HepG2 (cell line): Measurements from ENCODE around the gene DCLK1. TPM values are rescaled to one million over a fixed set of nuclear protein-coding genes. Genes with fewer than 3 reads are reported as not detected.

Experiments used
- SNRNP70 ChIP-seq: fragments of 200-400 bp; formaldehyde crosslinking; IDR thresholded peaks from 2 replicates; pipeline ENCODE4 v1.6.1; 2017; ENCODE audit warnings: mild to moderate bottlenecking, low read depth, low read length, moderate library complexity
- ZKSCAN1 ChIP-seq: fragments of 150-350 bp; IDR thresholded peaks from 2 replicates; pipeline ENCODE4 v1.6.1; 2014; ENCODE audit warnings: low read length
- ZSCAN31 ChIP-seq: sonication (generic); formaldehyde crosslinking; IDR thresholded peaks from 2 replicates; pipeline ENCODE4 v1.5.0; 2020; ENCODE audit warnings: low read depth, mild to moderate bottlenecking, missing genetic modification reagents
- polyA plus RNA-seq, 8 experiments: library from polyadenylated mRNA; depleted of rRNA in 3 of 8; stranded (reverse) in 7 of 8; unstranded in 1 of 8; fragments of >200 nt; fragmentation: Illumina TruSeq in 4 of 8; extraction: Trizol in 4 of 8; gene quantifications; 2 replicates each; pipeline versions ENCODE4 v1.2.1 to v1.2.3, GENCODE V29; 2011 to 2016; ENCODE audit warnings: low read depth in 4 of 8, missing spikeins in 1 of 8, mixed read lengths in 1 of 8; ENCODE audit not compliant: insufficient read depth in 1 of 8
- total RNA-seq, 5 experiments: library from RNA; depleted of rRNA; stranded (reverse); fragments of >200 nt; fragmentation: Illumina TruSeq; extraction: Trizol; gene quantifications; 2 replicates each; pipeline ENCODE4 v1.2.3, GENCODE V29; 2016; ENCODE audit warnings: low read depth in 1 of 5
- TF ChIP-seq, protein P1 (sequence below): sonication (generic); formaldehyde crosslinking; IDR thresholded peaks from 2 replicates; pipeline ENCODE4 v1.4.0; 2020; ENCODE audit warnings: missing genetic modification reagents
- TF ChIP-seq, protein P2 (sequence below): sonication (generic); formaldehyde crosslinking; IDR thresholded peaks from 2 replicates; pipeline ENCODE4 v1.8.0; 2022; ENCODE audit warnings: mild to moderate bottlenecking, missing genetic modification reagents
- TF ChIP-seq, protein P3 (sequence below): sonication (generic); formaldehyde crosslinking; IDR thresholded peaks from 2 replicates; pipeline ENCODE4 v1.4.0; 2020; ENCODE audit warnings: mild to moderate bottlenecking, missing genetic modification reagents, borderline replicate concordance

The DCLK1 gene
- total and polyA plus RNA-seq, 2 of the 13 experiments (the other 11 are each of a cell fraction or from before 2014, with no cell fraction given), result not detected

- TF ChIP-seq, protein P1, sequence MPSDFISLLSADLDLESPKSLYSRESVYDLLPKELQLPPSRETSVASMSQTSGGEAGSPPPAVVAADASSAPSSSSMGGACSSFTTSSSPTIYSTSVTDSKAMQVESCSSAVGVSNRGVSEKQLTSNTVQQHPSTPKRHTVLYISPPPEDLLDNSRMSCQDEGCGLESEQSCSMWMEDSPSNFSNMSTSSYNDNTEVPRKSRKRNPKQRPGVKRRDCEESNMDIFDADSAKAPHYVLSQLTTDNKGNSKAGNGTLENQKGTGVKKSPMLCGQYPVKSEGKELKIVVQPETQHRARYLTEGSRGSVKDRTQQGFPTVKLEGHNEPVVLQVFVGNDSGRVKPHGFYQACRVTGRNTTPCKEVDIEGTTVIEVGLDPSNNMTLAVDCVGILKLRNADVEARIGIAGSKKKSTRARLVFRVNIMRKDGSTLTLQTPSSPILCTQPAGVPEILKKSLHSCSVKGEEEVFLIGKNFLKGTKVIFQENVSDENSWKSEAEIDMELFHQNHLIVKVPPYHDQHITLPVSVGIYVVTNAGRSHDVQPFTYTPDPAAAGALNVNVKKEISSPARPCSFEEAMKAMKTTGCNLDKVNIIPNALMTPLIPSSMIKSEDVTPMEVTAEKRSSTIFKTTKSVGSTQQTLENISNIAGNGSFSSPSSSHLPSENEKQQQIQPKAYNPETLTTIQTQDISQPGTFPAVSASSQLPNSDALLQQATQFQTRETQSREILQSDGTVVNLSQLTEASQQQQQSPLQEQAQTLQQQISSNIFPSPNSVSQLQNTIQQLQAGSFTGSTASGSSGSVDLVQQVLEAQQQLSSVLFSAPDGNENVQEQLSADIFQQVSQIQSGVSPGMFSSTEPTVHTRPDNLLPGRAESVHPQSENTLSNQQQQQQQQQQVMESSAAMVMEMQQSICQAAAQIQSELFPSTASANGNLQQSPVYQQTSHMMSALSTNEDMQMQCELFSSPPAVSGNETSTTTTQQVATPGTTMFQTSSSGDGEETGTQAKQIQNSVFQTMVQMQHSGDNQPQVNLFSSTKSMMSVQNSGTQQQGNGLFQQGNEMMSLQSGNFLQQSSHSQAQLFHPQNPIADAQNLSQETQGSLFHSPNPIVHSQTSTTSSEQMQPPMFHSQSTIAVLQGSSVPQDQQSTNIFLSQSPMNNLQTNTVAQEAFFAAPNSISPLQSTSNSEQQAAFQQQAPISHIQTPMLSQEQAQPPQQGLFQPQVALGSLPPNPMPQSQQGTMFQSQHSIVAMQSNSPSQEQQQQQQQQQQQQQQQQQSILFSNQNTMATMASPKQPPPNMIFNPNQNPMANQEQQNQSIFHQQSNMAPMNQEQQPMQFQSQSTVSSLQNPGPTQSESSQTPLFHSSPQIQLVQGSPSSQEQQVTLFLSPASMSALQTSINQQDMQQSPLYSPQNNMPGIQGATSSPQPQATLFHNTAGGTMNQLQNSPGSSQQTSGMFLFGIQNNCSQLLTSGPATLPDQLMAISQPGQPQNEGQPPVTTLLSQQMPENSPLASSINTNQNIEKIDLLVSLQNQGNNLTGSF, result no peak
- TF ChIP-seq, protein P2, sequence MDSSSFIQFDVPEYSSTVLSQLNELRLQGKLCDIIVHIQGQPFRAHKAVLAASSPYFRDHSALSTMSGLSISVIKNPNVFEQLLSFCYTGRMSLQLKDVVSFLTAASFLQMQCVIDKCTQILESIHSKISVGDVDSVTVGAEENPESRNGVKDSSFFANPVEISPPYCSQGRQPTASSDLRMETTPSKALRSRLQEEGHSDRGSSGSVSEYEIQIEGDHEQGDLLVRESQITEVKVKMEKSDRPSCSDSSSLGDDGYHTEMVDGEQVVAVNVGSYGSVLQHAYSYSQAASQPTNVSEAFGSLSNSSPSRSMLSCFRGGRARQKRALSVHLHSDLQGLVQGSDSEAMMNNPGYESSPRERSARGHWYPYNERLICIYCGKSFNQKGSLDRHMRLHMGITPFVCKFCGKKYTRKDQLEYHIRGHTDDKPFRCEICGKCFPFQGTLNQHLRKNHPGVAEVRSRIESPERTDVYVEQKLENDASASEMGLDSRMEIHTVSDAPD (CRISPR knock-in tag), result no peak
- TF ChIP-seq ZKSCAN1 (no peak), SNRNP70 (no peak), ZSCAN31 (CRISPR knock-in tag) (no peak)
- TF ChIP-seq, protein P3, sequence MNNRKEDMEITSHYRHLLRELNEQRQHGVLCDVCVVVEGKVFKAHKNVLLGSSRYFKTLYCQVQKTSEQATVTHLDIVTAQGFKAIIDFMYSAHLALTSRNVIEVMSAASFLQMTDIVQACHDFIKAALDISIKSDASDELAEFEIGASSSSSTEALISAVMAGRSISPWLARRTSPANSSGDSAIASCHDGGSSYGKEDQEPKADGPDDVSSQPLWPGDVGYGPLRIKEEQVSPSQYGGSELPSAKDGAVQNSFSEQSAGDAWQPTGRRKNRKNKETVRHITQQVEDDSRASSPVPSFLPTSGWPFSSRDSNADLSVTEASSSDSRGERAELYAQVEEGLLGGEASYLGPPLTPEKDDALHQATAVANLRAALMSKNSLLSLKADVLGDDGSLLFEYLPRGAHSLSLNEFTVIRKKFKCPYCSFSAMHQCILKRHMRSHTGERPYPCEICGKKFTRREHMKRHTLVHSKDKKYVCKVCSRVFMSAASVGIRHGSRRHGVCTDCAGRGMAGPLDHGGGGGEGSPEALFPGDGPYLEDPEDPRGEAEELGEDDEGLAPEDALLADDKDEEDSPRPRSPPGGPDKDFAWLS (CRISPR knock-in tag), result no peak
Observed at GRCh38 chr13:36028359-36029025, 102.7 kb downstream of the DCLK1 start (continued).
